ENCODE measurements around the gene REPIN1. TPM values are rescaled to one million over a fixed set of nuclear protein-coding genes. Genes with fewer than 3 reads are reported as not detected.
A peak's percentile ranks its signal among the peaks of the same experiment; 100 is the strongest.

REPIN1 gene
- total RNA-seq, 1 experiment from 2014 or later, result 106 TPM

DNA sequence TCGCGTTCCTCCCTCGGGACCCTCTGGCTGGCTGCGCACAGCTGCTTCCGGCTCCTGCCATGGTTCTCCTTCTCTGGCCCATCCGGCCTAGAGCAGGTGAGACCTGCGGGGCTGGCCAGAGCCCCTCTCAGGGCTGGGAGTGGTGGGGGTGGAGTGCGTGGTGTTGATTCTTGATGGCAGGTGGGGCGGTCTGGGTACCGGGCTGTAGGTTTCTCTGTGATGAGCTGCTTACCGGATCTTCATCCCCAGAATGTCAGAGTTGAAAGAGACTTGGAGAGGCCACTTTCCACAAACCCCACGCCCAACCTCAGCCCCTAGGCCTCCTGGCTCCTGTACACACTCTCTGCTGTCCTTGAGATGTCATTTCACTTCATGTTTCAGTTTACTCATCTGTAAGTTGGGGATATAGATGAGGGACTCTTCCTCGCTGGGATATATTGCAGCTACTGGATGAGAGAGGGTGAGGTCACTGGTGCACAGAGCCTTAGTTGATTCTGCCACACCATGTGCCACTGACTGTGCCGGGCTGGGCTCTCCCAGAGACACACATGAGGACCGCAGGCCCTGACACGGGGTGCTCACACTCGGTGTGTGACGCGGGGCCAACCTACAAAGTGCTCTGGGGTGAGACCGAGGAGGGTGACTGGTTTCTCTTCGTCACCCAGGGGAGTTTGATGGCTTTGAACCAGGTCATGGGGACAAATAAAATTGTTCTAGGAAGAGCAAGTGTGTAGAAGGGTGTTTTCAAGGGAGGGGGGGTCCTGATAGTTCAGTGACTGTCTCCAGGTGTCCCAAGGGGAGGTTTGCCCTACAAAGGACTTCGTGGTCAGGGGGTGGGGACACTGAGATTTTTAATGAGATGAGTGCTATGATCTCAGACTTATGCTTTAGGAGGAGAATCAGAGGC lies 40.0 kb downstream of the REPIN1 start:
- H2BK5ac ChIP-seq (ENCODE audit: insufficient read length, low read length), result no peak overlapping the region
- H2AK5ac ChIP-seq (ENCODE audit: insufficient read length, low read length), result no peak overlapping the region
- peaks cover 8% of the 10 kb centered on the region for H3K23me2 ChIP-seq (ENCODE audit: insufficient read length, low read depth, low read length, poor library complexity, severe bottlenecking)
- H4K91ac ChIP-seq (ENCODE audit: insufficient read length, low read depth, low read length), result no peak overlapping the region
- no peak overlapping the region for H4K5ac ChIP-seq (ENCODE audit: insufficient read length, low read depth, low read length)
- no peak overlapping the region for H3K23ac ChIP-seq (ENCODE audit: insufficient read length, low read depth, low read length)
- no peak for DNase-seq
- no peak overlapping the region for H2BK120ac ChIP-seq (ENCODE audit: low read depth, low read length, poor library complexity, severe bottlenecking)
- H3K27me3 Mint-ChIP-seq (ENCODE audit: low read depth), result no peaks in the 10 kb centered on the region; the same call in 1 of the 2 replicates
- no peak overlapping the region for H3K56ac ChIP-seq (ENCODE audit: insufficient read length, low read depth, low read length)
- no peaks in the 10 kb centered on the region for H3K79me2 ChIP-seq (ENCODE audit: insufficient read depth, low read length)
- no peak overlapping the region for H3K4ac ChIP-seq (ENCODE audit: low read depth, low read length)
- H3K36me3 Mint-ChIP-seq (ENCODE audit: insufficient read depth in 1 of 3, low read depth in 3 of 3), result peaks cover 14 to 46% (median 44%) of the 10 kb centered on the region in 3 experiments
- 0 out of 7 replicates have a peak overlapping the region, but pooled peaks of 2 of the 3 experiments have one; percentile 14 to 16 for H3K27ac Mint-ChIP-seq
- no peak overlapping the region for H3K18ac ChIP-seq (ENCODE audit: insufficient read length, low read depth, low read length)
- H3K27me3 ChIP-seq (ENCODE audit: insufficient read depth, low read length), result no peaks in the 10 kb centered on the region
- no peak overlapping the region for H3K4me2 ChIP-seq (ENCODE audit: insufficient read depth, insufficient read length, low read length)
- no peak overlapping the region for H2BK15ac ChIP-seq (ENCODE audit: low read depth, low read length)
- no peak overlapping the region for H3T11ph ChIP-seq (ENCODE audit: low read length)
- no peak overlapping the region for H2BK12ac ChIP-seq (ENCODE audit: insufficient read length, low read depth, low read length)
- H3K14ac ChIP-seq (ENCODE audit: insufficient read depth, low read length), result no peak overlapping the region
- H4K20me1 ChIP-seq (ENCODE audit: control insufficient read depth, insufficient read depth, insufficient read length), result no peaks in the 10 kb centered on the region
- H4K8ac ChIP-seq (replicated peaks; ENCODE audit: insufficient read length, low read depth, low read length), result no peak overlapping the region
- WGBS (ENCODE audit: extremely low coverage, insufficient read length, low lambda C conversion rate), result no CpG with 5 or more reads among the region's 22 CpGs
- no peaks in the 10 kb centered on the region for H3K9me3 ChIP-seq (ENCODE audit: control insufficient read depth, low read depth, low read length)
- H3K27ac ChIP-seq (ENCODE audit: insufficient read length, low read depth, low read length), result no peak overlapping the region
- no peak overlapping the region for H3K9ac ChIP-seq (ENCODE audit: extremely low read depth, insufficient read length, low read length)
- H3K4me1 ChIP-seq (ENCODE audit: insufficient read depth, low read length), result peaks cover 12% of the 10 kb centered on the region; the same call in 1 of the 2 replicates
- TF ChIP-seq, protein P1, sequence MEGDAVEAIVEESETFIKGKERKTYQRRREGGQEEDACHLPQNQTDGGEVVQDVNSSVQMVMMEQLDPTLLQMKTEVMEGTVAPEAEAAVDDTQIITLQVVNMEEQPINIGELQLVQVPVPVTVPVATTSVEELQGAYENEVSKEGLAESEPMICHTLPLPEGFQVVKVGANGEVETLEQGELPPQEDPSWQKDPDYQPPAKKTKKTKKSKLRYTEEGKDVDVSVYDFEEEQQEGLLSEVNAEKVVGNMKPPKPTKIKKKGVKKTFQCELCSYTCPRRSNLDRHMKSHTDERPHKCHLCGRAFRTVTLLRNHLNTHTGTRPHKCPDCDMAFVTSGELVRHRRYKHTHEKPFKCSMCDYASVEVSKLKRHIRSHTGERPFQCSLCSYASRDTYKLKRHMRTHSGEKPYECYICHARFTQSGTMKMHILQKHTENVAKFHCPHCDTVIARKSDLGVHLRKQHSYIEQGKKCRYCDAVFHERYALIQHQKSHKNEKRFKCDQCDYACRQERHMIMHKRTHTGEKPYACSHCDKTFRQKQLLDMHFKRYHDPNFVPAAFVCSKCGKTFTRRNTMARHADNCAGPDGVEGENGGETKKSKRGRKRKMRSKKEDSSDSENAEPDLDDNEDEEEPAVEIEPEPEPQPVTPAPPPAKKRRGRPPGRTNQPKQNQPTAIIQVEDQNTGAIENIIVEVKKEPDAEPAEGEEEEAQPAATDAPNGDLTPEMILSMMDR (conservative IDR thresholded peaks at IDR 0.05), result no peak
- H2BK20ac ChIP-seq (ENCODE audit: low read depth, low read length, poor library complexity, severe bottlenecking), result no peak overlapping the region
- peaks cover 34 to 38% of the 10 kb centered on the region in 2 experiments for H3K4me1 Mint-ChIP-seq
- H2AFZ ChIP-seq (ENCODE audit: low read length), result no peak overlapping the region
- no peaks in the 10 kb centered on the region; a peak in 1 of 5 replicates for H3K9me3 Mint-ChIP-seq
- no peaks in the 10 kb centered on the region for H3K79me1 ChIP-seq (ENCODE audit: insufficient read depth, low read depth, low read length, poor library complexity, severe bottlenecking)
- H3K4me3 Mint-ChIP-seq, result peak overlapping the region in 1 of 2 experiments; percentile 4; a peak in 1 of 5 replicates

All from H9 (cell line).